Memory B cell (primary cell): ENCODE data around the gene CCDC110.

Experiments
- ATAC-seq: fragments of 150-1000 bp; cut with Tn5 transposase; 2 replicates; pipeline ENCODE4 v1.10.0; 2021; ENCODE audit warnings: low read depth, mild to moderate bottlenecking, moderate library complexity
- DNase-seq, 2 donors: peaks; one replicate each; pipeline ENCODE4 v3.0.0; 2022; ENCODE audit warnings: low spot score in 2 of 2
- H3K27ac Mint-ChIP-seq: one replicate; pipeline ENCODE4 v1.8.0; 2022; ENCODE audit warnings: mild to moderate bottlenecking, moderate library complexity, mixed read lengths
- H3K27me3 Mint-ChIP-seq: one replicate; pipeline ENCODE4 v1.8.0; 2022; ENCODE audit warnings: mixed read lengths
- H3K36me3 Mint-ChIP-seq: one replicate; pipeline ENCODE4 v1.8.0; 2022; ENCODE audit warnings: mild to moderate bottlenecking, mixed read lengths
- H3K4me1 Mint-ChIP-seq: one replicate; pipeline ENCODE4 v1.8.0; 2022; ENCODE audit warnings: mixed read lengths
- H3K4me3 Mint-ChIP-seq: one replicate; pipeline ENCODE4 v1.8.0; 2022; ENCODE audit warnings: mild to moderate bottlenecking, moderate library complexity, mixed read lengths
- H3K9me3 Mint-ChIP-seq: one replicate; pipeline ENCODE4 v1.8.0; 2022; ENCODE audit warnings: mixed read lengths

The CCDC110 gene

GRCh38 chr4:185395238-185395955 lies 76.1 kb downstream of the CCDC110 start, which contains the start of gene LRP2BP:
Gene LRP2BP, minus strand, starts transcription at chr4:185395924. Its CDS starts 17,738 bp downstream, at chr4:185378186.
- Mint-ChIP-seq H3K27ac (peak within 1 kb of the TSS; percentile 99), H3K27me3 (no peaks in the 10 kb centered on the region), H3K36me3 (no peaks in the 10 kb centered on the region), H3K4me3 (peak within 1 kb of the TSS; percentile 92), H3K4me1 (peaks cover 17% of the 10 kb centered on the region), H3K9me3 (no peaks in the 10 kb centered on the region)
- no peak for ATAC-seq
- no peak for DNase-seq
